Measurements from ENCODE around the gene SLC8A1.

Gene SLC8A1

GRCh38 chr2:40299781-40300180 lies 152.1 kb downstream of the SLC8A1 start:
- no peak for DNase-seq

GRCh38 chr2:40299173-40299572 lies 152.7 kb downstream of the SLC8A1 start:
- no peak for DNase-seq

- no peak for DNase-seq
Observed at GRCh38 chr2:40298026-40298425, 153.9 kb downstream of the SLC8A1 start.

DNA sequence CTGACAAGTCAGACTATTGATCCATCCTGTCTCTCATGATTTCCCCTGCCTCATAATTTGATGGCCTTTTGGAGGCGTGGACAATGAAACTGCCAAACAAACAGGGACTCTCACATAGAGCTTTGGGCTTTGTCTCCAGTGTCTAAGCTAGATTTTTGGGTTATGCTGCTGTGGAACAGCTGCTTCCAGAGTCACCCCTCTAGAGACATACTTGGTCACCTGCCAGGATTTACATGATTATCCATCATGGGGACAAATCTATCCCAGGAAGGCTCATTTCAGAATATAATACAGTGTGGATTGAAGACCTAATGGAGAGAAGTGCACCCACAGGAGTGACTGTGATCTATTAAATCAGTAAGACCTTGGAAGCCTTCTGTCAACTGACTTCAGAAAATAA lies 159.6 kb downstream of the SLC8A1 start:
- no peak for DNase-seq

- DNase-seq, result no peak
Observed at GRCh38 chr2:40289771-40290404, 162.0 kb downstream of the SLC8A1 start.

DNA sequence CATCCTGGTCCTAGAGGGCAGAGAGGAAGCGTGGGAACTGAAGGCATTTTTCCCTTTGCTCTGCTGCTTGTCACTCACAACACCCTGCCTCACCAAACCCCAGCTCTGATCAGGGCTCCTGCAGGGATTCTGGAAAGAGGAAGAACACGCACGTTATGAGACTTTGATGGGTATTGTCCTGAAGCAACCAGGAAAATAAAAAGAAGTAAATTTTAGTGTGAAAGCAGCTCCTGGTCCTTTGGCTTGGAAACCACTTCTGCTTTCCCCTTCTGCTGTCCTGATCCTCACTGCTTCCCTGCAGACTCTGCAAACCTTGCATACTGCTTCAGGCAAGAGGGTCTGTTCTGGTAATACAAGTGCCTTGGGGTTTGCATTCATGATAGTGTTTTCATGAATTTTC lies 164.1 kb downstream of the SLC8A1 start:
- no peak for DNase-seq

DNA sequence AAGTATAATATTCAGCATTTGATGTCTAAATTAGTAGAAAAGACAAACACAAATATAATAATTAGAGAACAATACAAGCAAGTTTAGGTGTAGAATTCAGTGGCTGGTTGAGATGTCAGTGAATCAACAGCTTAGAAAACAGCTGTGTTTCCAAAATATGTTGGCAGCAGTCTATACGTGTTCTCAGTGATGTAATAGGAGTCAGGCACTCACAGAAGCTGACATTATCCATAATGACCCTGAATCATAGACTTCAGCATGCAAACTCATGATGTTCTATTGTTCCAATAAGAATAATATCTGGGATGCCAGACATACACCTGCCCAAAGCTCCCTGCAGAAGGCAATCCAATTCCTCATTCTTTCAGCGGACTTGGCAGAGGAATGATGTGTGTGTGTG lies 164.7 kb downstream of the SLC8A1 start:
- no peak for DNase-seq

DNA sequence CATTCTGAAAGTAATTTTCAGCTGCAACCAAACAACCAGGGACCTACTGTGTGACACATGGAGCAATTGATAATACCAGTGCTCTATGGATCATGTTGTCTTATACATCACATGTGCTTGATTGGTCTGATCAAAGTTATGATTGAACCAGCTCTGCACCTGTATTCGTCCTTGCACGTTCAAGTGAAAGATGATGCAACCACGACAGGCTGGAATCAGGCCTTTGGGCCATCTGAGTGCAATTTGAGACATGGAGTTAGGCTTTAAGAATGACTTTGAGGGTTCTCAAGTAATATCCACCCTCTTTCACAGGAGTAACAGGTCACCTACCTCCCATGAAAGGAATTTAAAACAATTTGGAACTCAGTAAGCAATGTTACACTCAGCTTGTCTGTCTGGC lies 165.2 kb downstream of the SLC8A1 start:
- no peak for DNase-seq

- DNase-seq, result no peak
Observed at GRCh38 chr2:40285391-40285790, 166.5 kb downstream of the SLC8A1 start.

GRCh38 chr2:40284797-40285196 lies 167.1 kb downstream of the SLC8A1 start:
- DNase-seq, result no peak

DNA sequence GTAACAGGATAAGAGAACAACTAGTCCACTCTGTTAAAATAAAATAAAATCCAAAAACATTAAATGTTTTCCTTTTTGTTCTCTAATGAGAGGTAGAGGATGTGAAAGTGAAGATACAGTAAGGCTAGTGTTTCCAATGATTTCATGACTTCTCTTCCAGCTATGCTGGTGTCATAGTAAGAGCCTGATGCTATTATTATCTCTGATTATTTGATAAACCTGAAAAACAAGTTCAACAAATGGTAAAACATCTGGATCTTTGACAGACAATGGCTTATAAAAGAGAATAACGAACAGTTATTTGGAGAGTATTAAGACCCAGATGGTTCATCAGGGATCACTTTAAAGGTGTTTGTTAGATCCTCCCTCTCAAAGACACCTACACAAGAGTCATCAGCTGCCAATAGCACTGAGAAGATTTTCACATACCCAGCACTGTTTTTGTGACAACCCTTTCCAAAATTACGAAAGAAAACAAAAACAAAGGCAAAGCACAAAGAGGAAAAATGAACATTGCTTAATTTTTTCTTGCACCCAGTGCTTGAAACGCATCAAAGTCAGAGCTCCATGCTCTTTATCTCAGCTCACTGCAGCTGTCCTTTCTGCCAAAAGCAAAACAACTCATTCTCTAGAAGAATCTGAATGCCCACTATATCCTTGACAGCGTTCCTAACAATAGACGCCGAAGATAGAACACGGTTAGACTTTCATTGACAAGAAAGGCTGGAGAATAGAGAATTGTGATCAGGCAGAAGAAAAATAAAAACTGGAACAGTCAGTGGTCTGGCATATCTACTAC lies 168.6 kb downstream of the SLC8A1 start:
- DNase-seq, result no peak

- DNase-seq, result no peak
Observed at GRCh38 chr2:40282428-40282827, 169.5 kb downstream of the SLC8A1 start.

- no peak for DNase-seq
Observed at GRCh38 chr2:40281021-40281940, 170.6 kb downstream of the SLC8A1 start.

- DNase-seq, result no peak
Observed at GRCh38 chr2:40279482-40279881, 172.4 kb downstream of the SLC8A1 start.

GRCh38 chr2:40279001-40279400 lies 172.9 kb downstream of the SLC8A1 start:
- no peak for DNase-seq

- no peak for DNase-seq
Observed at GRCh38 chr2:40276076-40276475, 175.8 kb downstream of the SLC8A1 start.

GRCh38 chr2:40274270-40274669 lies 177.6 kb downstream of the SLC8A1 start:
- no peak for DNase-seq

DNA sequence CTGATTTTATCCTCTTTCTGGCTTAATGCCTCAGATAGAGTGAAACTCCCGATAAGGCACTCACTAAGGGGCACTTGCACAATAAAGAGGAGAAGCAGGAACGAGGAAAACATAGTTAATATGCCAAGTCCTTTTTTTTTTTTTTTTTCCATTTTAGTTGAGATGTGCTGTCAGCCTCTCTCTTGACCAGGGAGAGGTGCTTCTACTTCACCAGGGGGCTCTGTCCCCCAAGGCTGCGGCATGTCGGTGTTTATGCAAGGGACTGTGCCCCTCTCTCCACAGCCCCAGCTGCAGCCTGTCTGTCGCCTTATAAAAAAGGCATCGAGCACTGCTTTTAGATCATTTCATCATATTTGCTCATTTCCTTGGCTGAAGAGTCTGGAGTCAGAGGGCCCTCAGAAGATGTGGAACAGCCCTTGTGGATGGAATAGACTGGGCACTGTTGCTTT lies 178.1 kb downstream of the SLC8A1 start:
- DNase-seq, result no peak

DNA sequence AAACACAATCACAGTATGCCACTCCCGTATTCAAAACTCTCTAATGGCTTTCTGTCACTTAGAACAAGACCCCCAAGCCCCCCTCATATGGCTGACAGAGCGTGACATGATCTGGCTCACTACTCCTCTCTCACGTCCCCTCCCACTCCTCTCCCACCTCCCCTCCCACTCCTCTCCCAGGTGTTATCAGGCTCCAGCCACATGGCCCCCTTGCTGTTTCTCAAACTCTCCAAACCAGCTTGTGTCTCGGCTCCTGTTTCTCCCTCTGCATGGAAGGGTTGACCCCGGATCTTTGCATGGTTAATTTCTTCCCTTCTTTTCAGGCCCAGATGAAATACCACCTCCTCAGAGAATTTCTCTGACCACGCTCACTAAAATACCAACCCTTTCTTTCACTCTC lies 180.8 kb downstream of the SLC8A1 start:
- no peak for DNase-seq

DNA sequence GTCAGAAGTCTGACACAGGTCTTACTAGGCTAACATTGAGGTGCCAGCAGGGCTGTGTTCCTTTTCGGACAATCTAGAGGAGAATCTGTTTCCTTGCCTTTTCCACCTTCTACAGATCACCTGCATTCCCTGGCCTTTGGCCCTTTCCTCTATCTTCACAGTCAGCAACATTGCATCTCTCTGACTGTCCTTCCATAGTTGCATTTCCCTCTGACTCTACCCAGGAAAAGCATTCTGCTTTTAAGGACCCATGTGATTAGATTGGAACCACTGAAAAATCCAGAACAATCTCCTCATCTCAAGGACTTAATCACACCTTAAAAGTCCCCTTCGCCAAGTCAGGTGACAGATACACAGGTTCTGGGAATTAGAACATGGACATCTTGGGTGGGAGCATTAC lies 181.5 kb downstream of the SLC8A1 start:
- DNase-seq, result no peak

- DNase-seq, result no peak
Observed at GRCh38 chr2:40268566-40268965, 183.3 kb downstream of the SLC8A1 start.

DNA sequence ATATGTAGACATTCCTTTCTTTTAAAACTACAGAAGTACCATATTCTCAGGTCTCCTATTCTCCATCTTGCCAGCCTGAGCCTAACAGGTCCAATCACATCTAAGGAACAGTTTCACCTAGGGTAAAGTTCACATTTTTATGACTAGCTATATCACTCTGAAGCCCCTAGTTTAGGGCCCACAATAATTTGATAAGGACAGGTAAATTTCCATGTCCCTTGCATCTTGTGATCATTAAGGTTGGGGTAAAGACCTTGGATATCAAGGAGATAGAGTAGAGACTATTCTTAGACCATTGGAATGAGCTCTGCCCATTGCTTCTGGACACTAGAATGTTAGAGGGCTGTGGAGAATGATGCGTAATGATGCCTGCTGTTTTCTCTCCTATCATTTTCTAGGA lies 185.7 kb downstream of the SLC8A1 start:
- DNase-seq, result no peak

DNA sequence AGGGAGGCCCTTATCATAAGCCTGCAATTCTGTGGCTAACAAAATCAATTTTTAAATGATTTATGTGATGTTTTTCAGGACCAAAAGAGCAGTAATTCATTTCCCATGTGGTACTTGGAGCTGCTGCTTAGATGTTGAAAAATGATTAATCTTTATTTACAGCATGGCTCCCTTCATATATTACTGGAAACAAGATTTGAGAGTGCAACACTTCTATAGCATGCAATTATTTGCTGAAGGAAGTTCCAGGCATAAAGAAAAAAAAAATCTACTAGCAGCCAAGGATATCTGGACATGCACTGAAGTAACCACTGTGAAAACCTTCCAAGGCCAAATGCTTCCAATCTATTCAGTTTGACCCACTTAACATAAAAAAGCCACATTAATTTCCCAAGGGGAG lies 186.3 kb downstream of the SLC8A1 start:
- no peak for DNase-seq

- DNase-seq, result no peak
Observed at GRCh38 chr2:40261042-40261441, 190.8 kb downstream of the SLC8A1 start.
